ENCODE results near the gene GBP1.
"Not testable (repeated sequence)": the region's sequence is repeated elsewhere in the genome, so short reads cannot be mapped to it uniquely, and the experiment has no call there.

The GBP1 gene, protein sequence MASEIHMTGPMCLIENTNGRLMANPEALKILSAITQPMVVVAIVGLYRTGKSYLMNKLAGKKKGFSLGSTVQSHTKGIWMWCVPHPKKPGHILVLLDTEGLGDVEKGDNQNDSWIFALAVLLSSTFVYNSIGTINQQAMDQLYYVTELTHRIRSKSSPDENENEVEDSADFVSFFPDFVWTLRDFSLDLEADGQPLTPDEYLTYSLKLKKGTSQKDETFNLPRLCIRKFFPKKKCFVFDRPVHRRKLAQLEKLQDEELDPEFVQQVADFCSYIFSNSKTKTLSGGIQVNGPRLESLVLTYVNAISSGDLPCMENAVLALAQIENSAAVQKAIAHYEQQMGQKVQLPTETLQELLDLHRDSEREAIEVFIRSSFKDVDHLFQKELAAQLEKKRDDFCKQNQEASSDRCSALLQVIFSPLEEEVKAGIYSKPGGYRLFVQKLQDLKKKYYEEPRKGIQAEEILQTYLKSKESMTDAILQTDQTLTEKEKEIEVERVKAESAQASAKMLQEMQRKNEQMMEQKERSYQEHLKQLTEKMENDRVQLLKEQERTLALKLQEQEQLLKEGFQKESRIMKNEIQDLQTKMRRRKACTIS

DNA sequence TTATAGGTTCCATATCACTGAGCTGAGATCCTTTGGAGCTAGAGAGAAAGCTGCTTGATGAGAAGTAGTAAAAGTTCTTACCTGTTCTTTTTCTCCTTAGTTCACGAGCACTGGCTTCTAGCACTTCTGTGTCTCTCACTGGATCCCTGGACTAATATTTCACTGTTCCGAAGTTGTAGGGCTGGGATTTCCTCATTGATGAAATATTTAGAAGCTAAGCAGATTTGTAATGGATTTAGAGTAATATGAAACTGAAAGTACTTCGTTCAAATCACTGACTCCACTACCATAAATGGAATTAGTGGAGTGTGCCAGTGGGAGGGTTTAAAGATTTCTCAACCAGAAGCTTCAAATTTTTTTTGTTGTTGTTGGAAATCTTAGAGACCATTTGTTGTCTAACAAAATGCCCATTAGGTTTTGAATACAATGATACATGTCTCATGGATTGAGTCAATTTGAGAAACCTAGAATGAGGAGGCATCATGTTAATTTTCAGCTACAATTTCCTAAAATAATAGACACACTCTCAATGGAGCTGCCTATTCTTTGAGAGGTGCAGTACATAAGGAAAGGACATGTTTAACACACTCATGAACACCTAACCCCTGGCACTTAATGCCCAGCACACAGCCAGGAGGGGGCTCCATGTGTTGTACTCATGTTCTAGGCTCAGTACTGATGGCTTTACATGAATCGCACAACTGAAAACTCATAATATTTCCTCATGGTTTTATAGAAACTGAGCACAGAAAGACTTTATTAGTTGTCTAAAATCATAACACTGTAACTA lies at the start of gene GBP1:
Gene GBP1 (minus strand): TSS at position 130 of the 790 bp plus-strand sequence. CDS start 1,974 bp downstream, outside the sequence.
- no peak for DNase-seq (ENCODE audit: low read depth in 2 of 2)

DNA sequence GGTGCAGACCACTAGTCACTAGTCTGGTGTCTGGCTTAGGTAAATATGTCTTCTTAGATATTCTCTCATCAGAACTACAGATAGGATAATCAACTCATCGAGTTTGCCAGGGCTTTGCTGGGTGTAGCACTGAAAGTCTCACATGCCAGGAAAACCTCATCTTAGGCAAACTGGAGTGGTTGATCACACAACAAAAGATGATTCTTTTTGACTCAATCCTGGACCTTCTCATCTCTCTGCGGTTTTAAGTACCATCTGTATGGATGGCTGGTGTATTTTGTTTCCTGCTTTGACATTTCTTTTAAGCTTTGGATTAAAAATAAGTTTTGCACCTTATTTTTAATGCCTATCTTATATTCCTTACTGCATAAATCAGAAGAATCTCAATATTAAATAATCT lies 49.7 kb upstream of the GBP1 start:
- DNase-seq (ENCODE audit: low read depth in 2 of 2), result no peak

DNA sequence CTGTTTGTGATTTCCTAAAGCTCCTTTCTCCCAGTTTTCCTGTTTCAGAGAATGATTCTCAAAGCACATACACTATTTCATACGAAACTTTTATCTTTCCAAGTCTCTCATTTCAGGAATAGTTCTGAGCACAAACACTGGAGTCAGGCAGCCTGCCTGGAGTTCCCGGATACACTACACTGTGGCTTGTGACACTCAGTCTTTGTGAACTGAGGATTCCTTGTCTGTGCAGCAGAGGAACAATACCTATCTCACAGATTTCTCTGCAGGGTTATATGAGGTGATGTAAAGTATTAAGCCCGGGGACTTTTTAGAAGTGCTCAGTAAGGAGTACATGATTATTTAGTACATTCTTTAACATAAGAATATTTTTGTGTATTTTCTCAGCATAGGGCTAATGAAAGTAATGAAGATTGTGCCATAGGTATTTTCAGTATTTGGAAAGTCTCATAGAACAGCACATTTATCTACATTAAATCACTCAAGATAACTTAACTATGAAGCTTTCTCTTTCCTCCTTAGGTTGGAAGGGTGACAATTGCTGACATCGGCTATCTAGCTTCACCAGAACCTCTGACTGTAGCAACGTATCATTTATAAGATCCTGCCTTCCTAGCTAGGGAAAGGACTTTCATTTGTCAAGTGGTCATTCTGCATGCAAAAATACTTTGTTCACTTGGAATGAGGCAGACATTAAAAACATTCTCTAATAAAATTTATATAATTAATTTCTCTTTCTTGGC lies 48.0 kb upstream of the GBP1 start:
- no peak for DNase-seq (ENCODE audit: low read depth in 2 of 2)

DNA sequence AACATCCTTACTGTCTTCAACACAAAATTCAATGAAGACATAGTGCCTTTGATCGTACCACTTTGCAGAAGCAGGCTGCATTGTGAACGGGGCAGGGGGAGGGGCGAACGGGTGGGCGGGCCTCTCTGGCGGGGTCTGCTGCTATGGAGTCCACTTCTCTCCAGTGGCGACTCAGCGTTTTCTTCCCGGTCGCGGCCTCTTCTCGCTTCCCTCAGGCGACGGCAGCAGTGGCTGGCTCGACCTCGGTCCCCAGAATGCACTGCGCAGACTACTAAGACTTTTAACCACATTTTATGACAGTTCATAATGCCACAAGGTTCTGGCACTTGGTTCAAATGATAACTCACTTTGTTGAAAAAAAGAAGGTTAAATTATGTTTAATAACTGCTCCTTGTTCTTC lies 39.7 kb upstream of the GBP1 start:
- no peak for DNase-seq (ENCODE audit: low read depth in 2 of 2)

DNA sequence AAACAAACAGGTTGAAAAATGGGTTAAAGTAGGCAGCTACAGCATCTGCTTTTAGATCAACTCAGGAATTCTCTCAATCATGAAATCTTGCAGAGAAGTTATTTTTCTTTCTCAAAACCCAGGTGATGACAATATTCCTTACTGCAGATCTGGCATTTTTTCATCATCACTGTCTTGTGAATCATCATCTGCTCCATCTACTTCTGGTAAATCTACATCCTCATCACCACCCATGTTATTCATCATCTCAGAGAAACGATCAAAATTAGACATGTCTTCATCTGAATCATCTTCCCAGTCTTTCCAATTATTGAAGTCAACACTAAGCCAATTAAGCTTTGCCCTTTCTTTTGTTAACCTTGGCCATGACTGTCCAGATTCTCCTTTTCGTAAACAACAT lies 39.1 kb upstream of the GBP1 start:
- no peak for DNase-seq (ENCODE audit: low read depth in 2 of 2)

DNA sequence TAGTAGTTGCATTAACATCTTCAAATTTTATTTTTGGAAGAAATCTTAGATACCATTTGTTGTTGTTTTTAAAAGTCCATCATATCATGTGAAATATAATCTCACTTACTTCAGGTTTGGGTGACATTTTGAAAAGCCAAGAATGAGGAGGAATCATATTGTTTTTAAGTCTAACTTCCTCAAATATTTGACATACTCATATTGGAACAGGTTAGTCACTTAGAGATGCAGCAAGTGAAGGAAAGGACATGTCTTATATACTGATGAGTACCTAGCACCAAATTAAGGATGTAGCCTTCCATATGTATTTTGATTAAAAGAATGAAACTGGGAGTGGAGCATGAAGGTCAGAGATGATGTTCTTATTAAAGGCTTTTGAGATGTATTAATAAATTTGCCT lies 37.0 kb upstream of the GBP1 start:
- DNase-seq (ENCODE audit: low read depth in 2 of 2), result no peak

DNA sequence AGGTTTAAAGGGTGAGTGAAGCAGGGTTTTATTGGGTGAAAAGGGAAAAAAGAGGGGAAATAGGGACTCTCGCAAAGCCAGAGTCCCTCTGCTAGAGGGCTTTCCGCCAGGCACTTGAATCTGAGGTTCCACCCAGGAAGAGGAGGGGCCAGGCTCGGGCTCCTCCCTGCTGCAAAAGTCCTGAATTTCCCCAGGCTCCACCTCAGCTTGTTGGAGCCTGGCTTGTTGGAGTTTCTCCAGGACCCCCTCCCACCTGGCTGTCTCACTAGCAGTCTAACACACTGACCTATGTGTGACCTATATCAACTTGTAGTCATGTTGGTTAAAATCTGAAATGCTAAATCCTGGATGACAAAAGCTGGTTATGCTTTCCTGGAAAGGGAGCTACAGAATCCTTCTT lies 35.4 kb upstream of the GBP1 start:
- no peak for DNase-seq (ENCODE audit: low read depth in 2 of 2)

DNA sequence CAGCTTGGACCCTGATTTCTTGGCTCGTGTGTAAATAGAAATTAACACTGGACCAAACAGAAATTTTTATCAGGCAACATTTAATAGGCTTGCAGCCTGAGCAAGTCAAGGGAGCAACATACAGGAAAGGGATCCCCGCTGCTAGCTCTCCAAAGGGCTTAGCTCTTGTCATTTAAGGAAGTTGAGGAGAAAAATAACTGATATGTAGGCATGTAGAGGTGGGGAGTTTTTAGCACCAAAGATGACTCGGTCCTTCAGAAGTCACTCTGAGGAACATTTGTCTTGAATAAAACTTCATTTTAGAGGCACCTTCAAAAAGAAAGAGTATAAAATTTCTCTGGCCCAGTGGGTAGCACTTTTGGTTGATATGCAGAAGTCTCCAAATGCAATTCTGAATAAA lies 33.8 kb upstream of the GBP1 start:
- DNase-seq (ENCODE audit: low read depth in 2 of 2), result no peak

DNA sequence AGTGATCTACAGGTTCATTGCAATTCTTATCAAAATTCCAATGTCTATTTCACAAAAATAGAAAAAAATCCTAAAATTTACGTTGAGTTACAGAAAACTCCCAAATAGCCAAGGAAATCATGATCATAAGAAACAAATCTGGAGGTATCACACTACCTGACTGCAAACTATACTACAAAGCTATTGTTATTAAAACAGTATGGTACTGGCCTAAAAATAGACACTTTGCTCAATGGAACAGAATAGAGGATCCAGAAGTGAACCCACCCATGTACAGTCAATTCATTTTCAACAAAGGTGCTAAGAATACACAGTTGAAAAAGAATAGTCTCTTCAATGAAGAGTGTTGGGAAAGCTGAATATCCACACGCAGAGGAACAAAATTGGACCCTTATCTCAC lies 30.7 kb upstream of the GBP1 start:
- no peak for DNase-seq (ENCODE audit: low read depth in 2 of 2)

DNA sequence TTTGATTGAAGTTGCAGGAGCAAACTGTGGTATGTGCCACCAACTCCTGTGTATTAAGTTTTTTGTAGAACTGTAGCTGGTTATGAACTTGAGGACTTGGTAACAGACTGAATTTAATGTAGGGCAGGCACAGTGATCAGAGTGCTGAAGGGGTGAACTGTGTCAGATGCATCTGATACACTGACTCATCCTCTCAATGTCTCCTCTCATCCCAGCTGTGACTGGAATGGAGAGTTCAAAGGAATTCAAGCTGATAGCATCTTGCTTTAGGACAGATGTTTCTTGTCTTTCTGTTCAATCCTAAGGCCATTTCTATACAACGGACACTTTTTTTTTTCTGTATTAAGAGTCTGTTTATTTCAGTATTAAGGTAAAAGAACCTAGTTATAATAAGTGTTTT lies 25.0 kb upstream of the GBP1 start:
- no peak for DNase-seq (ENCODE audit: low read depth in 2 of 2)

DNA sequence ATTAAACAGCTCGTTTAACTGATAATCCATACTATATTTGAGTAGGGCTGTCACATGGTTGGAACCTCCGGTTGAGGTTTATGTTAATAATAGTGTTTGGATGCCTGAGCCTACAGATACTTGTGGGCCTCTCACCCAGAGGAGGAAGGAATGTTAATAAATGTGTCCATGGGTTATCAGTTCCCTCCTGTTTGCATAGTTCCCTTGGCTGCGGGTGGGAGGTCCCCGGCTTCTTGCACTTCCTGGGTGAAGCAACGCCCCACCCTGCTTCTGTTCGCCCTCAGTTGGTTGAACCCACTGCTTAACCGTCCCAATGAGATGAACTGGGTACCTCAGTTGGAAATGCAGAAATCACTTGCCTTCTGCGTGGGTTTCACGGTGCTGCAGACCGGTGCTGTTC lies 23.6 kb upstream of the GBP1 start:
- DNase-seq (ENCODE audit: low read depth in 2 of 2), result no peak

DNA sequence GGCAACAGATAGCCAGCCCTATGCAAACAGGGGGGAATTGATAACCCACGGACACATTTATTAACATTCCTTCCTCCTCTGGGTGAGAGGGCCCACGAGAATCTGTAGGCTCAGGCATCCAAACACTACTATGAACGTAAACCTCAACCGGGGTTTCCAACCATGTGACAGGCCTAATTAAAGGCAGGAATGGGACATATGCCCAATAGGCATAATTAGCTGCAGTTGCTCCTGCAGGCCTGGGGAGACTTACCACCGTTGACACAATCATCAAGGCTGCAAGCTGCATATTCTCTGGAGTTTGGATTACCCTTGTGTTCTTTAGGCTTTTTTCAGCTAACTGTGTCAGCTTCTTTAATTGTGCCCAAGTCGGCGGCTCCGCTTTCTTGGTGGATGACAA lies 22.2 kb upstream of the GBP1 start:
- DNase-seq (ENCODE audit: low read depth in 2 of 2), result no peak

DNA sequence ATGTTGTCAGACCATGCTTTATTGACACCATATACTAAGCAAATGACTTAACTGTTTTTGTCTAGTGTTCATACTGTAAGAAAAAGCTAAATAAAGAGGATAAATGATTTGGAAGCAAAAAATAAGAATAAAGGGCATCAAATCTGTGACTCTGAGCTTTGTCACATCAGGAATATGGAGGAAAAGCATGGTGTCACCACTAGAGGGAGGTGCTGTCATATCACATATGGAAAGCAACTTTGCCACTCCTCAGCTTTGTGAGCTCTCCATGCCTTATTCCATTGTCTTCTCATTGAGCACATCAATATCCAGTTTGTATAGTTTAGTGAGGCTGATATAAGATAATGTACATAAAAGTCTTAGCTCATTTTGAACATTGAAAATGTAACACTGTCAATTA lies 20.8 kb upstream of the GBP1 start:
- no peak for DNase-seq (ENCODE audit: low read depth in 2 of 2)

DNA sequence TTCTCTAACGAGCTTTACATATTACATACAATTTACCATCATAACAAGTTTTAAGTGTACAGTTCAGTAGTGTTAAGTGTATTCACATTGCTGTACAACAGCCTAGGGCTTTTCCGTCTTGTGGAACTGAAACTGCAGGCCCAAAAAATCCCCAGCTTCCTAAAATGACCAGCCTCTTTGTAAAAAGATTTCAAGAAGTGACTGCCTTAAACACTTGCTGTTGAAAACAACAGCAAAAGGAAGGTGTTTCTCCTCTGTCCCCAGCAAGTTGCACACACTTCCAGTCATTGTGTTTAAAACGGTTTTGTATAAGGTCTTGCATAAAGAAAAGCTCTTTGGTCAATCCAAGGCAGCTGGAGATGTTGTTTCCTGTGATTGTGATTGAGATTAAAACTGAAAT lies 16.0 kb upstream of the GBP1 start:
- no peak for DNase-seq (ENCODE audit: low read depth in 2 of 2)

DNA sequence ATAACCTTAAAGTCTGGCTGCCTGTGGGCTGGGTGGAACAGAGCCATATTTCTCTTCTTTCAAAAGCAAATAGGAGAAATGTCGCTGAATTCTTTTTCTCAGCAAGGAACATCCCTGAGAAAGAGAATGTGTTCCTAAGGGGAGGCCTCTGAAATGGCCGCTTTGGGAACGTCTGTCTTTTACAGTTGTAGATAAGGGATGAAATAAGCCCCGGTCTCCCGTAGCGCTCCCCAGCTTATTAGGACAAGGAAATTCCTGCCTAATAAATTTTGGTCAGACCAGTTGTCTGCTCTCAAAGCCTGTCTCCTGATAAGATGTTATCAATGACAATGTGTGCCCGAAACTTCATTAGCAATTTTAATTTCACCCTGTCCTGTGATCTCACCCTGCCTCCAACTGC lies 15.1 kb upstream of the GBP1 start:
- not testable (repeated sequence) for DNase-seq (ENCODE audit: low read depth in 2 of 2)

DNA sequence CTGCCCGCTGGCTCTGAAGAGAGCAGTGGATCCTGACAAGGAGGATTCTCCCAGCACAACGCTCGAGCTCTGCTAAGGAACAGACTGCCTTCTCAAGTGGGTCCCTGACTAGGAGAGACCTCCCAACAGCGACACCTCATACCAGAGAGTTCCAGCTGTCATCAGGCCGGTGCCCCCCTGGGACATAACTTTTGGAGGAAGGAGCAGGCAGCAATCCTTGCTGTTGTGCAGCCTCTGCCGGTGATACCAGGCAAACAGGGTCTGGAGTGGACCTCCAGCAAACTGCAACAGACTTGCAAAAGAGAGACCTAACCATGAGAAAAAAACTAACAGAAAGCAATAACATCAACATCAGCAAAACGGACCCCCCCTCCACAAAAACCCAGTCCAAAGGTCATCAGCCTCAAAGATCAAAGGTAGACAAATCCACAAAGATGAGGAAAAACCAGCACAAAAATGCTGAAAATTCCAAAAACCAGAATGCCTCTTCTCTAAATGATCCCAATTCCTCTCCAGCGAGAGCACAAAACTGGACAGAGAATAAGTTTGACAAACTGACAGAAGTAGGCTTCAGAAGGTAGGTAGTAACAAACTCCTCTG lies 7.6 kb upstream of the GBP1 start:
- not testable (repeated sequence) for DNase-seq (ENCODE audit: low read depth in 2 of 2)

DNA sequence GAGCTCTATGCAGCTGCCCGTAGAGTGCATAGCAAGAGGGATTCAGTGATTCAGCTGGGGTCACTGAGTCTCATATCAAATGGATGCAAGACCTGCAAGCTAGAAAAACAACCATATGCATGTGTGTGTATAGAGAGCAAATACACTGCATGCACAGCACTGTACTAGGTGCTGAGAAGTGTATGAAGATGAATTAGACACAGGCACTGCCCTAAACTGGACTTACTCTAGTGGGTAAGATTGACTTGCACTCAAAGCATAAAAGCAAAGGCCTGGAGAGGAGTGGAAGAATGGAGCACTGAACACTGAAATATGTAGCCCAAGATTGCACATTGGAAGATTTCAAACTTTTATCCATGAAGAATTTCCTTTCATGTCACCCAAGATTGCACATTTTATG lies 5.5 kb upstream of the GBP1 start:
- no peak for DNase-seq (ENCODE audit: low read depth in 2 of 2)

DNA sequence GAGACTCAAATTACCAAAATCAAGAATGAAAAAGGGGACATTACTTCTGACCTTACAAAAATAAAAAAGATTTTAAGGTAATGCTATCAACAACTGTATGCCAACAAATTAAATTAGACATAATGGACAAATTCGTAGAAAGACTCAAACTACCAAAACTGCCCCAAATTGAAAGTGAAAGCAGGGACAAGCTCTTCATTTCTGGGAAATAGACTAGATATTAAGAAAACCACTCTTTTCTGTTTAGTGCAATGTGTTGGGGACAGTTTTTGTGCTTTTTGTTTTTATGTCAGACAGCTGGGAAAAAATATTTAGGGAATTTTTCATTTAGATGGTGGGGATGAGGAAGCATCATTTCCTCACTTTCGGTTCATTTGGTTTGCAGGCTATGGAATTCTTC lies 4.9 kb upstream of the GBP1 start:
- DNase-seq (ENCODE audit: low read depth in 2 of 2), result no peak

DNA sequence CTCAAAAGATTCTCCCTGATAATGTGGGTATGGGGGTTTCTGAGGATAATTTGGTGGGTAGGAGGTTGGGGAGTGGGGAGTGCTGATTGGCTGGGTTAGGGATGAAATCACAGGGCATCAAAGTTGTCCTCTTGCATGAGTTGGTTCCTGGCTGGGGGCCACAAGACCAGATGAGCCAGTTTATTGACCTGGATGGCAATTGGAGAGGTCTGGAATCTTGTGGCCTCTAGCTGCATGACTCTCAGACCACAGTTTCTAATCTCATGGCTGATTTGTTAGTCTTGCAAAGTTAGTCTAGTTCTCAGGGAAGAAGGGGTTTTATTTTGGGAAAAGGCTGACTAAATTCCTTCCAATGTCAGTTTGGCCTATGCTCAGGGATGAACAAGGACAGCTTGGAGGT lies 3.3 kb upstream of the GBP1 start:
- DNase-seq (ENCODE audit: low read depth in 2 of 2), result no peak

DNA sequence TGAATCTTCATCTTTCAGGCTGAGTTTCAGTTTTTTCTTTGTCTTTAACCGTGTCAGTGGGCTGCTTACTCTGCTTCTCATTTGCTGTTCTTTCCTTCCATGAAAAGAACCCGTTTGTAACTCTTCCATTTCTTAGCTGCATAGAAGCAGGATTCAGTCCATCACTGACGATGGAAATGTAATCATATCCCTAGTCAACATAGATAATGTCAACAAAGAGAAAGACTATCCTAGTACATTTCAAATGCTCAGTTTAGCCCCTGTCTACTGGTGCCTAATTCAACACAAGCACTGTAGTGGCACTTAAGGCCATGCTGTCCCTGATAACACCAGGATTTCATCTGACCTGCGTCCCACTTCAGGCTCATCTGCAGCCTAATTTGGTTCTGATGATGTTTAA lies 376 bp downstream of the GBP1 start:
- no peak for DNase-seq (ENCODE audit: low read depth in 2 of 2)

DNA sequence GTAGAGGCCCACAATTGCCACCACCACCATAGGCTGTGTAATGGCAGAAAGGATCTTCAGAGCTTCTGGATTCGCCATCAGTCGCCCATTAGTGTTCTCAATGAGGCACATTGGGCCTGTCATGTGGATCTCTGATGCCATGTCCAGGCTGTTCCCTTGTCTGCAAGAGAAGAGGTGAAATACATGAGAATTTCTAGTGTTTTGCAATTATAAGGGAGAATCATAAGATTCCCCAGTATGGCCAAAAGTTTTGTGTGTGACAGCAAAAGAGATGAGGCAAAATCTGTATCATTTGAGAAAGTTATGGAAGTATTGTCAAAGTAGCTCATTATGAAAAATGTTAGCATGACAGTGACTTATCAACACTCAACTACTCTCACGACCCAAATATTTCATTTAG lies 1.9 kb downstream of the GBP1 start:
- no peak for DNase-seq (ENCODE audit: low read depth in 2 of 2)

DNA sequence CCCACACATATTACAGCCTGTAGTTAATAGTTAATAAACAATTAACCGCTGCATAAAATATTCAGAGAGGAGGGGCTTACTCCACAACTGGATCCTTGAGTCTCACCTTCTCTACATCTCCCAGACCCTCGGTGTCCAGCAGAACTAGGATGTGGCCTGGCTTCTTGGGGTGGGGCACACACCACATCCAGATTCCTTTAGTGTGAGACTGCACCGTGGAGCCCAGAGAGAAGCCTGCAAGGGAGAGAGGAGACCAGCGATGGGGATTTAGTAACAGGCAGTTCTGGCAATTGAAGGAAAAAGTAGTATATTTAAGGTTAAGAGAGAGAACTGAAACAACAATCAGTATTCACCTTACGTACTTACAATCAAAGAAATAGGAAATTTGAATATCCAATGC lies 4.9 kb downstream of the GBP1 start:
- DNase-seq (ENCODE audit: low read depth in 2 of 2), result no peak

All from stimulated activated CD8-positive, alpha-beta memory T cell treated with anti-CD3 and anti-CD28 coated beads, Interleukin-2, amount 100 ng/mL, for 1 hour (primary cell).